ENCODE data around the gene PLG. TPM values are rescaled to one million over a fixed set of nuclear protein-coding genes. Genes with fewer than 3 reads are reported as not detected.
"Not testable (repeated sequence)": the region's sequence is repeated elsewhere in the genome, so short reads cannot be mapped to it uniquely, and the experiment has no call there.

The PLG gene
- total and polyA plus RNA-seq, 2 donors (not counting 1 experiment from before 2014, with no cell fraction given) = not detected

GRCh38 chr6:160774399-160774798, 72.4 kb downstream of the PLG start:
- Histone ChIP-seq H3K9me3 (ENCODE audit: control insufficient read depth, insufficient read depth, low read depth, low read length) (no peaks in the 10 kb centered on the region), H3K27me3 (ENCODE audit: control insufficient read depth, insufficient read depth, low read length) (no peaks in the 10 kb centered on the region)

GRCh38 chr6:160775792-160776580, 73.9 kb downstream of the PLG start:
- Histone ChIP-seq H3K9me3 (ENCODE audit: control insufficient read depth, insufficient read depth, low read depth, low read length) (no peaks in the 10 kb centered on the region), H3K79me2 (ENCODE audit: control insufficient read depth, insufficient read depth, low read length) (no peaks in the 10 kb centered on the region), H3K9ac (ENCODE audit: insufficient read depth, low read length) (no peak overlapping the region), H3K27ac (ENCODE audit: insufficient read depth, low read length) (no peak overlapping the region), H3K4me1 (ENCODE audit: control insufficient read depth, extremely low read depth, insufficient read depth, low read length) (no peaks in the 10 kb centered on the region), H3K4me3 (replicated peaks in 1 of 4; ENCODE audit: control extremely low read depth in 1 of 4, insufficient read depth in 1 of 4, low read depth in 3 of 4, low read length in 4 of 4) (no peak overlapping the region), H3K4me2 (ENCODE audit: extremely low read depth, insufficient read depth, low read length) (no peak overlapping the region), H3K27me3 (ENCODE audit: control insufficient read depth, insufficient read depth, low read length) (no peaks in the 10 kb centered on the region), H4K20me1 (ENCODE audit: control insufficient read depth, extremely low read depth, insufficient read depth, low read length) (no peaks in the 10 kb centered on the region), H2AFZ (ENCODE audit: low read length) (no peak overlapping the region), H3K36me3 (ENCODE audit: control insufficient read depth, insufficient read depth, low read length) (no peaks in the 10 kb centered on the region)
- no peak for DNase-seq (ENCODE audit: low read depth in 2 of 2)
- TF ChIP-seq EZH2 (IDR thresholded peaks at IDR 0.05; ENCODE audit: low read length, missing control alignments) (no peak), CTCF (conservative IDR thresholded peaks at IDR 0.05 in 1 of 2, IDR thresholded peaks at IDR 0.05 in 1 of 2; ENCODE audit: low read depth in 1 of 2, low read length in 2 of 2) (no peak)

More at GRCh38 chr6:160774399-160774798, 72.4 kb downstream of the PLG start:
- Histone ChIP-seq H3K4me2 (ENCODE audit: extremely low read depth, insufficient read depth, low read length) (no peak overlapping the region), H3K4me1 (ENCODE audit: control insufficient read depth, extremely low read depth, insufficient read depth, low read length) (no peaks in the 10 kb centered on the region), H3K79me2 (ENCODE audit: control insufficient read depth, insufficient read depth, low read length) (no peaks in the 10 kb centered on the region), H3K9ac (ENCODE audit: insufficient read depth, low read length) (no peak overlapping the region), H3K27ac (ENCODE audit: insufficient read depth, low read length) (no peak overlapping the region), H3K4me3 (replicated peaks in 1 of 4; ENCODE audit: control extremely low read depth in 1 of 4, insufficient read depth in 1 of 4, low read depth in 3 of 4, low read length in 4 of 4) (no peak overlapping the region), H4K20me1 (ENCODE audit: control insufficient read depth, extremely low read depth, insufficient read depth, low read length) (no peaks in the 10 kb centered on the region), H3K36me3 (ENCODE audit: control insufficient read depth, insufficient read depth, low read length) (no peaks in the 10 kb centered on the region), H2AFZ (ENCODE audit: low read length) (no peak overlapping the region)
- no peak for DNase-seq (ENCODE audit: low read depth in 2 of 2)
- no peak for TF ChIP-seq EZH2 (IDR thresholded peaks at IDR 0.05; ENCODE audit: low read length, missing control alignments)
- TF ChIP-seq CTCF (conservative IDR thresholded peaks at IDR 0.05 in 1 of 2, IDR thresholded peaks at IDR 0.05 in 1 of 2; ENCODE audit: low read depth in 1 of 2, low read length in 2 of 2) = no peak

GRCh38 chr6:160779095-160779494, 77.1 kb downstream of the PLG start:
- H4K20me1 ChIP-seq (ENCODE audit: control insufficient read depth, extremely low read depth, insufficient read depth, low read length); H3K9me3 ChIP-seq (ENCODE audit: control insufficient read depth, insufficient read depth, low read depth, low read length); H3K36me3 ChIP-seq (ENCODE audit: control insufficient read depth, insufficient read depth, low read length); H3K27ac ChIP-seq (ENCODE audit: insufficient read depth, low read length); H3K79me2 ChIP-seq (ENCODE audit: control insufficient read depth, insufficient read depth, low read length); DNase-seq (ENCODE audit: low read depth in 2 of 2); H3K27me3 ChIP-seq (ENCODE audit: control insufficient read depth, insufficient read depth, low read length); H3K4me2 ChIP-seq (ENCODE audit: extremely low read depth, insufficient read depth, low read length); H3K4me3 ChIP-seq (replicated peaks in 1 of 4; ENCODE audit: control extremely low read depth in 1 of 4, insufficient read depth in 1 of 4, low read depth in 3 of 4, low read length in 4 of 4); H3K9ac ChIP-seq (ENCODE audit: insufficient read depth, low read length); H2AFZ ChIP-seq (ENCODE audit: low read length); H3K4me1 ChIP-seq (ENCODE audit: control insufficient read depth, extremely low read depth, insufficient read depth, low read length): not testable (repeated sequence)

GRCh38 chr6:160780656-160781055, 78.6 kb downstream of the PLG start:
- DNase-seq (ENCODE audit: low read depth in 2 of 2); H2AFZ ChIP-seq (ENCODE audit: low read length): not testable (repeated sequence)

More at GRCh38 chr6:160780656-160781055, 78.6 kb downstream of the PLG start:
- not testable (repeated sequence) for H3K79me2 ChIP-seq (ENCODE audit: control insufficient read depth, insufficient read depth, low read length); H4K20me1 ChIP-seq (ENCODE audit: control insufficient read depth, extremely low read depth, insufficient read depth, low read length); H3K4me3 ChIP-seq (replicated peaks in 1 of 4; ENCODE audit: control extremely low read depth in 1 of 4, insufficient read depth in 1 of 4, low read depth in 3 of 4, low read length in 4 of 4); H3K4me2 ChIP-seq (ENCODE audit: extremely low read depth, insufficient read depth, low read length); H3K9ac ChIP-seq (ENCODE audit: insufficient read depth, low read length); H3K4me1 ChIP-seq (ENCODE audit: control insufficient read depth, extremely low read depth, insufficient read depth, low read length); H3K9me3 ChIP-seq (ENCODE audit: control insufficient read depth, insufficient read depth, low read depth, low read length); H3K27ac ChIP-seq (ENCODE audit: insufficient read depth, low read length); H3K27me3 ChIP-seq (ENCODE audit: control insufficient read depth, insufficient read depth, low read length); H3K36me3 ChIP-seq (ENCODE audit: control insufficient read depth, insufficient read depth, low read length)

All from fibroblast of lung (primary cell).